Measurements from ENCODE around the gene NTN1.

DNA sequence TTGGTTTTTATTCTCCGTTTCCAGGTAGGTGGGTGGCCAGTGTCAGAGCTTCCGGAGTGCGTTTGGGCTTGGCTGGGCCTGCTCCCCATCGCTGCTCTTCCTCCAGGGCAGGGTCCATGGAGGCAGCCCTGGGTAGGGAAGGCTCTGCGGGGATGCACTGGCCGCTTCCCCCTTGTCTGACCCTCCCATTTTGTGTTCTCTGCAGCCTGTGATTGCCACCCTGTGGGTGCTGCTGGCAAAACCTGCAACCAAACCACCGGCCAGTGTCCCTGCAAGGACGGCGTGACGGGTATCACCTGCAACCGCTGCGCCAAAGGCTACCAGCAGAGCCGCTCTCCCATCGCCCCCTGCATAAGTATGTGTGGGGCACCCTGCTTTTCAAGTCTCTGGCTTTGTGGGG, 158.3 kb downstream of the NTN1 start:
- TF ChIP-seq, protein P1, sequence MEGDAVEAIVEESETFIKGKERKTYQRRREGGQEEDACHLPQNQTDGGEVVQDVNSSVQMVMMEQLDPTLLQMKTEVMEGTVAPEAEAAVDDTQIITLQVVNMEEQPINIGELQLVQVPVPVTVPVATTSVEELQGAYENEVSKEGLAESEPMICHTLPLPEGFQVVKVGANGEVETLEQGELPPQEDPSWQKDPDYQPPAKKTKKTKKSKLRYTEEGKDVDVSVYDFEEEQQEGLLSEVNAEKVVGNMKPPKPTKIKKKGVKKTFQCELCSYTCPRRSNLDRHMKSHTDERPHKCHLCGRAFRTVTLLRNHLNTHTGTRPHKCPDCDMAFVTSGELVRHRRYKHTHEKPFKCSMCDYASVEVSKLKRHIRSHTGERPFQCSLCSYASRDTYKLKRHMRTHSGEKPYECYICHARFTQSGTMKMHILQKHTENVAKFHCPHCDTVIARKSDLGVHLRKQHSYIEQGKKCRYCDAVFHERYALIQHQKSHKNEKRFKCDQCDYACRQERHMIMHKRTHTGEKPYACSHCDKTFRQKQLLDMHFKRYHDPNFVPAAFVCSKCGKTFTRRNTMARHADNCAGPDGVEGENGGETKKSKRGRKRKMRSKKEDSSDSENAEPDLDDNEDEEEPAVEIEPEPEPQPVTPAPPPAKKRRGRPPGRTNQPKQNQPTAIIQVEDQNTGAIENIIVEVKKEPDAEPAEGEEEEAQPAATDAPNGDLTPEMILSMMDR (IDR thresholded peaks at IDR 0.05): no peak
- no peak for TF ChIP-seq POLR2A (IDR thresholded peaks at IDR 0.05)
